Measurements from ENCODE around the gene CNNM4. TPM values are rescaled to one million over a fixed set of nuclear protein-coding genes. Genes with fewer than 3 reads are reported as not detected.

CNNM4 gene
- total RNA-seq, 1 donor from 2014 or later = 5.9 TPM

- Mint-ChIP-seq H3K4me3 (ENCODE audit: unreplicated experiment) (no peak overlapping the region), H3K36me3 (ENCODE audit: low read depth, unreplicated experiment) (peaks cover 37% of the 10 kb centered on the region), H3K9me3 (ENCODE audit: unreplicated experiment) (no peaks in the 10 kb centered on the region), H3K27me3 (ENCODE audit: unreplicated experiment) (peaks cover 12% of the 10 kb centered on the region), H3K4me1 (ENCODE audit: unreplicated experiment) (peaks cover 21% of the 10 kb centered on the region), H3K27ac (ENCODE audit: unreplicated experiment) (no peak overlapping the region)
- TF ChIP-seq, protein P1, sequence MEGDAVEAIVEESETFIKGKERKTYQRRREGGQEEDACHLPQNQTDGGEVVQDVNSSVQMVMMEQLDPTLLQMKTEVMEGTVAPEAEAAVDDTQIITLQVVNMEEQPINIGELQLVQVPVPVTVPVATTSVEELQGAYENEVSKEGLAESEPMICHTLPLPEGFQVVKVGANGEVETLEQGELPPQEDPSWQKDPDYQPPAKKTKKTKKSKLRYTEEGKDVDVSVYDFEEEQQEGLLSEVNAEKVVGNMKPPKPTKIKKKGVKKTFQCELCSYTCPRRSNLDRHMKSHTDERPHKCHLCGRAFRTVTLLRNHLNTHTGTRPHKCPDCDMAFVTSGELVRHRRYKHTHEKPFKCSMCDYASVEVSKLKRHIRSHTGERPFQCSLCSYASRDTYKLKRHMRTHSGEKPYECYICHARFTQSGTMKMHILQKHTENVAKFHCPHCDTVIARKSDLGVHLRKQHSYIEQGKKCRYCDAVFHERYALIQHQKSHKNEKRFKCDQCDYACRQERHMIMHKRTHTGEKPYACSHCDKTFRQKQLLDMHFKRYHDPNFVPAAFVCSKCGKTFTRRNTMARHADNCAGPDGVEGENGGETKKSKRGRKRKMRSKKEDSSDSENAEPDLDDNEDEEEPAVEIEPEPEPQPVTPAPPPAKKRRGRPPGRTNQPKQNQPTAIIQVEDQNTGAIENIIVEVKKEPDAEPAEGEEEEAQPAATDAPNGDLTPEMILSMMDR (IDR thresholded peaks at IDR 0.05; ENCODE audit: unreplicated experiment) = no peak
- no peak for DNase-seq (ENCODE audit: low spot score)
Measured at GRCh38 chr2:96737251-96737650, 23.5 kb upstream of the CNNM4 start.

GRCh38 chr2:96737831-96738230 lies 22.9 kb upstream of the CNNM4 start:
- Mint-ChIP-seq H3K4me3 (ENCODE audit: unreplicated experiment) (no peak overlapping the region), H3K27ac (ENCODE audit: unreplicated experiment) (no peak overlapping the region), H3K9me3 (ENCODE audit: unreplicated experiment) (no peaks in the 10 kb centered on the region)

DNA sequence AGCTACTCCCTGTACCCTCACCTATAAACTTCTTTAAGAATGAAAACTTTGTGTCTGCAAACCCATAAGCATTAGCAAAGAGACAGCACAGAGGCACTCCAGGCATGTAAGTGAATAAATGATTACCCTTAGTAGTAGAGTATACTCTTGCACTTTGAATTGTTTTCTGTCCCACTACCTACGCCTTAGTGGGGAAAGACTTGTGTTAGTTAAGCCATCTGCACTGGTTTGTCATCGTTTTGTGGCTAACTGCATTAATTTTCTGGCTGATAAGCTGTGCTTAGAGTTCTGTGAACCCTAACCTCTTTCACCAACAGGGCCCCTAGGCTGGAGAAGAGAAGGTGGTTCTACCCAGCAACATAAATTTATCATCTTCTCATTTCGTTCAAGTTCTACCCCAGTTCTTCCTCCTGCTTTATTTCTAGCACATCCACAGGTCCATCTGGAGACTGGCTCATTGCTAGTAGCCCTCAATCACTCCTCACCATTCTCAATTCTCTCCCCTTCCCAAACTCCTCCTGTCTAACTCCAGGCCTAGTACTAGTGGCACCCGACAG lies 21.5 kb upstream of the CNNM4 start:
- Mint-ChIP-seq H3K27ac (ENCODE audit: unreplicated experiment) (peak overlapping the region; percentile 94), H3K4me1 (ENCODE audit: unreplicated experiment) (peaks cover 23% of the 10 kb centered on the region), H3K9me3 (ENCODE audit: unreplicated experiment) (no peaks in the 10 kb centered on the region), H3K27me3 (ENCODE audit: unreplicated experiment) (peaks cover 12% of the 10 kb centered on the region), H3K4me3 (ENCODE audit: unreplicated experiment) (peak overlapping the region; percentile 99), H3K36me3 (ENCODE audit: low read depth, unreplicated experiment) (peaks cover 22% of the 10 kb centered on the region)
- DNase-seq (ENCODE audit: low spot score) = no peak
- TF ChIP-seq, protein P1 (IDR thresholded peaks at IDR 0.05; ENCODE audit: unreplicated experiment) = no peak

More at GRCh38 chr2:96737831-96738230, 22.9 kb upstream of the CNNM4 start:
- Mint-ChIP-seq H3K36me3 (ENCODE audit: low read depth, unreplicated experiment) (peaks cover 36% of the 10 kb centered on the region), H3K27me3 (ENCODE audit: unreplicated experiment) (peaks cover 12% of the 10 kb centered on the region), H3K4me1 (ENCODE audit: unreplicated experiment) (peaks cover 22% of the 10 kb centered on the region)
- TF ChIP-seq, protein P1 (IDR thresholded peaks at IDR 0.05; ENCODE audit: unreplicated experiment) = no peak
- DNase-seq (ENCODE audit: low spot score) = no peak

- peak; percentile 92 for DNase-seq (ENCODE audit: low spot score)
- Mint-ChIP-seq H3K9me3 (ENCODE audit: unreplicated experiment) (no peaks in the 10 kb centered on the region), H3K27me3 (ENCODE audit: unreplicated experiment) (peaks cover 12% of the 10 kb centered on the region), H3K4me1 (ENCODE audit: unreplicated experiment) (peaks cover 23% of the 10 kb centered on the region), H3K36me3 (ENCODE audit: low read depth, unreplicated experiment) (peaks cover 16% of the 10 kb centered on the region), H3K27ac (ENCODE audit: unreplicated experiment) (peak within 1 kb of the TSS; percentile 94), H3K4me3 (ENCODE audit: unreplicated experiment) (peak within 1 kb of the TSS; percentile 99)
- TF ChIP-seq, protein P1 (IDR thresholded peaks at IDR 0.05; ENCODE audit: unreplicated experiment) = no peak
Measured at GRCh38 chr2:96739633-96740428, 20.9 kb upstream of the CNNM4 start, which contains the start of gene LMAN2L. TSS of gene LMAN2L (minus strand) at chr2:96740064. CDS start at chr2:96740040, 24 bp downstream.
